HG02678 (cell line): Measurements from ENCODE around the gene UQCRQ.

ENCODE experiments used
- ATAC-seq: cut with Tn5 transposase; IDR thresholded peaks from one replicate; pipeline ENCODE4 v1.9.1; 2021; ENCODE audit warnings: mild to moderate bottlenecking, moderate library complexity; ENCODE audit not compliant: unreplicated experiment

The UQCRQ gene

GRCh38 chr5:132865668-132866341, 637 bp upstream of the UQCRQ start:
- peak; percentile 30 for ATAC-seq

DNA sequence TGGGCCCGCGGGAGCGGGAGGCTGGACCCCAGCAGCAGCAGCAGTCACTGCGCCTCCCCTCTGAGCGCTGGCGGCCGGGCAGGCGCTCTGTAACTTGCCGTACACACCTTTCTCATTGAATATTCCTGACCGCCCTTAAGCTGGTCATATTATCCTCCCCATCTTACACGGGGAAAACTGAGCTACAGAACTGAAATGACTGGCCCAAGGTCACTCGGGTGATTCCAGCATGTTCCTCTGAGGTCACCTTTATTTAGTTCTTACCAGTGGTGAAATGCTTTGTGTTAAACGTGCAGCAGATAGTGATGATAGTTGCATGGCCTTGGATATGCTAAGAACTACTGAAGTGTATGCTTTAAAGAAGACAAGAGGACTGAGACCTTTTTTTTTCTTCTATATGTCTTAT, 607 bp downstream of the UQCRQ start:
- peak; percentile 10 for ATAC-seq

DNA sequence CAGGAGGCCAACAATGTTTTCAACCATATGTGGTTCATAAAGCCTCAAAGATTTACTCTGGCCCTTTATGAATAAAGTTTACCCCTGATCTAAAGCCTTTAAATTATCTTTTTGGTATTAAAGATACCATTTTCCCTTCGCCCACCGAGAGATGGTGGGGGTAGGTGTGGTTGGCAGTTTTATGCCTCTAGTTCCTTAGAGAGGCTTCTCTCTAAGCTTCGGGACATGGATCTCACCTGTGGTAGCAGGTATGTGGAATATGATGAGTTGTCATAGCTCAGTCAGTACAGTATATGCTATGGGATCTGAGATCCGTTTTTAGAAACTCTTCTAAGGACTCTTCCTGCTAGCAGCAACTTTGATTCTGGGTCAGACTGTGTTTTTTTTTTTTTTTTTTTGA, 2.3 kb downstream of the UQCRQ start:
- ATAC-seq = no peak

DNA sequence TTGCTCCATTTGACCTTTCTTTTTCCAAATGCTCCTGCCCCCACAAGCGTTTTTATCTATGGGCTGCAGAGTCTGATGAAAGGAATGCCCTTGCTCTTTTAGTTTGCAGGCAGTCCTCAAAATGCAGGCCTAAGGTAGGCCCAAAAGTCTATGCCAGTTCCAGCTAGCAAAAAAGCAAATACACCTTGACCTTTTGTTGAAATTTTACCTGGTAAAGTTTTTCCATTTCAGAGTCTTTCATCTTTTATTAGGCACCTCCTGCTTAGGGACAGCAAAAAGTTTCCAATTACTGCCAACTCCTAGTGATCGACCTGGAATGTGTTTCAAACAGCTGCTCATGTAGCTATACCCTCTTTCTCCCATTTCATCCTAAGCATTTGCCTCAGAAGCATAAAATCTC, 4.4 kb downstream of the UQCRQ start:
- ATAC-seq = no peak

DNA sequence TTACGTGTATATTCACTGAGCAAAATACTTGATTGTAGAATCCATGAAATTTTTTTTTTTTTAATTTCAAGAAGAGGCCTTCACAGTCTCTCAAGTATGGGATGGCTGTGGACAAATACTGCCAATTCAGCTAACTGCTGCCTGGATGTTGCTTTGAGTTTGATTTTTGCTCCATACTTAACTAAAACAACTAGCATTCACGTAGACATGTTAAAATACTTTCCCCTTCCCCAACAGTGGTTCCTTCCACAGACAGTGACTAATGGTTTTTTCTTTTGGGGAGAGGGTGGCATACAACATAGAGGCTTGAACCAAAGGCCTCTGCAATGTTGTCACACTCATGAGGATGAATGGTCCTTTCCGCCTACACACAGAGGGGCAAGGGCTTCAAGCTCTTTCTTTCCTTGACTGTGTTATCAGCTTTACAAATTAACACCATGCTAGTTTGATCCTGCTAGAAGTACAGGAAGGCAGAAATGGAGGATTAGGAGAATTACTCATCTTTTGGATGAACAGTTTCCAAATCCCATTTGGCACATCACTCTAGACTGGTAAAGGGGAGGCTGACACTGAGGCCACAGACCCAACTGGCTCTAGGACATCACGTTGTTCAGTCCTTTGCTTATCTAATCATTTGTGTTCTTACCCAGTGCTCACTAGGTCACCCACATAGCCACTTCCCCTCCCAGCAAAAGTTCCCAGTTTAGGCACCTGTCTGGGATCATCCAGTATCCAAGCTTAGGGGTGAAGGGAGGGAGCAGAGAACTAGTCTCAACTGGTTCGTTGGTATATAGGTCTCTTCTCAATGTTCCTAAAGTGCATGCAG, 5.2 kb downstream of the UQCRQ start:
- ATAC-seq = no peak

- no peak for ATAC-seq
These were observed 6.3 kb downstream of the UQCRQ start for GRCh38 chr5:132872788-132873118.

DNA sequence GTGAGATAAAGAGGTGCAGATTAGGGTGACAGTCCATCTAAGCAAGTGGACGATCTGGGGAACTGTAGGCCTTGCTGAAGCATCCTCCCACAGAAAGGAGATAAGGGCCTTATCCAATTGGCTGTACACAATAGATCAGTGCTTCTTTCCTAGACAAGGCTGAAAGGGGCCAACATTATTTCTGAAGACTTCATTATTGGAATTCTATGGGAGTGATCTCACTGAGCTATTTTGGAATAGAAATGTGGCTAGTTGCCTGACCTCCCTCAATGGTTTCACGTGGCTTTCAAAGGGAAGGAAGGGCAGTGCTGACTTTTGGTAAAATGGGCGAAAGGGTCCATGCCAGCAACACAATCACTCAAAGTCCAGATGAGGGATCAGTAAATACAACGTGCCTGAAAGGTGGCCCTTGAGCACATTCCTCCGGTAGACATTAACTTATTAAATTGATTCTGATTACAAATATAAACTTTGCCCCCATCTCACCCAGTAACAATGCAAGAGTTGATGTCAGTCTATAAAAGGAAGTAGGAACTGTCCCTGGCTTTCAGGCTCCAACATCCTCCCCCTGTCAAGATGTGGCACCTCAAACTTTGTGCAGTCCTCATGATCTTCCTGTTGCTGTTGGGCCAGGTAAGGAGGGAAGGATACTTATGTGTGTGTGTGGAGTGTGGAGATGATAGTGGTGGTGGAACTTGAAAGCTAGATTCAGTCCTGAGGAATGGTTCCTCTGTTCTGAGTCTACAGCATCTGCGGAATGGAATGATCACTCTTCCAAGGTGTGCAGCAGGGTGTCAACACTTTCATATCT, 6.9 kb downstream of the UQCRQ start, which contains the start of gene LEAP2:
TSS of gene LEAP2 (plus strand) at position 550 of the 811 bp plus-strand sequence. CDS start at position 577, 27 bp downstream.
- ATAC-seq = no peak

GRCh38 chr5:132873930-132874271, 7.5 kb downstream of the UQCRQ start:
- ATAC-seq = no peak

DNA sequence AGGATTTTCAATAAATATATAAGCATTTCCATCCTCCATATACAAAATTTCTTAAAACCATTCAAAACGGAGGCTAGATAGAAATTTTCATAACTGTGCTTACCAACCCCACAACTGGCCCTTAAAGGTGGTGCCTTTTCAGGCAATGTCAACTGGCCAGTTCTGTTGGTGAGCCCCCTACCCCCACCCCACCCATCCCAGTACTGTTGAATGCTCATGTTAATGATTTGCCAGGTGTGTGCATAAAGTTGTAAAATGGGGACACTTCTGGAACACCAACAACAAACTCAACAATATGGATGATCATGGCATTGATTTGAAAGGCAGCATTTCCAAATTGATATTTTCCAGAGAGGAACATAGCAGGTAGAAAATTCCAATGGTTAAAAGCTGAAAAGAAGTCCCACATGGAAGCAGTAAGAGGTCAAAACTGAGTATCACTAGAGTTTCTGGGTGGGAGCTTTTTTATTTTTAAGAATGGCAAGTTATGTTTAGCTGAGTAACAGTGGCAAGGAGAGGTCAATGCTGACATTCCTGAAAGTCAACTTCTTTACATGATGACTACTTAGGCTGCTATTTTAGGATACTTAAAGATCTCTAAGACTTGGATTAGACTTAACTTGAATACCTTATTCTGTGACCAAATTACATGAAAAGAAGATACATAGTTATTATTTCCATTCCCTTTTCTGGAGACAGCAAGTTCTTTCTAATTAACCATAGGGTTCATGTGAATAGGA, 9.7 kb downstream of the UQCRQ start:
- ATAC-seq = no peak

DNA sequence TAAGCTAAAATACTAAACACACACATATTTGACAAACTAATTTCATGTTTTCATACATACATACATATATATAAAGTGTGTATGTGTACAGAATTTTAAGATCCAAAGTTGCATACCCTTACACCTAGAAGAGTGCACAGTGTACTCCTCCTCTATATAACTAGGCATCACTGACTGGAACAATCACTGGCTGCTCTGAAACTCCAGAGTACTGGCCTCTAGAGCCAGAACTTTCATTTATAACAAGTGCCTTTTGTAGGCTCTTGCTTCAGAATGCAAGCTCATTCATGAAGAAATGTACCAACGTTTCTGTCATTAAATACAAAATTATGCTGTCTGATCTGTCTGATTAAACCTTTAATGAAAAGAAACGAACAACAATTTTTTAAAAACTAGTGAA, 11.0 kb downstream of the UQCRQ start:
- ATAC-seq = no peak

- ATAC-seq = no peak
These were observed 11.5 kb downstream of the UQCRQ start for GRCh38 chr5:132877938-132878337.

- ATAC-seq = no peak
These were observed 16.9 kb downstream of the UQCRQ start for GRCh38 chr5:132883261-132883834.

- ATAC-seq = no peak
These were observed 18.1 kb downstream of the UQCRQ start for GRCh38 chr5:132884548-132884947.

DNA sequence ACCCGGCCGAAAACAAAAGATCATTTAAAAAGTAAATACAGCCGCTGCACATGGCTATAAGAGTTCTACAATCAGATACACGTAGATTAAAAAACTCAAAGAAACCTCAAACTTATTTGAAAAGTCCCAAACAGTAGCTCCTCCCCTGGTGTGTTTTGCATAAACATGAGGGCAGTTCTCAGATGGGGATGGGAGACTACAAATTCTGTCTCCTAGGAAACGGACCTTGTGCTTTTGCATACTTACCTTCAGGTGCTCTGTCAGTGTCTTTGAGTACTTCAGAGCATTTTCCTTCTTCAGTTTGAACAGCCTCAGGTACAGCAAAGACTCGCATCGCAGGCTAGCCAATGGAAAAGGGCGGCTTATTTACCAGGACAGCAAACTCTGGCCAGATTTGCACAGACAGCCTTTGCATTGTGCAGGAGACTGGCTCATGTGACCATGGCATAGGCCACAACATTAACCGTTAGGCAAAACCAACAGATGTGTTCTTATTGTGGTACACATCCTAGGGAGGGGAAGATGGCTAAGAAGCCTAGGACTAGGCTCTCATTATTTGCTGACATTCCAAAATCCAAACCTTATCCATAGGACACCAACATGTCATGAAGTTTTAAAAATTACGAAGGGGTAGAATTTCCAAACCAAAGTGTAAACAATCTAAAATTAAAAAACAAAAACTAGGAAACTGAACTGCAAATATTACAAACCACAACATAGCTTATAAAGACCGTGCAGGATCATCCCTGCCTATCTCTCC, 19.8 kb downstream of the UQCRQ start:
- no peak for ATAC-seq

- no peak for ATAC-seq
These were observed 20.8 kb downstream of the UQCRQ start for GRCh38 chr5:132887283-132887682.

DNA sequence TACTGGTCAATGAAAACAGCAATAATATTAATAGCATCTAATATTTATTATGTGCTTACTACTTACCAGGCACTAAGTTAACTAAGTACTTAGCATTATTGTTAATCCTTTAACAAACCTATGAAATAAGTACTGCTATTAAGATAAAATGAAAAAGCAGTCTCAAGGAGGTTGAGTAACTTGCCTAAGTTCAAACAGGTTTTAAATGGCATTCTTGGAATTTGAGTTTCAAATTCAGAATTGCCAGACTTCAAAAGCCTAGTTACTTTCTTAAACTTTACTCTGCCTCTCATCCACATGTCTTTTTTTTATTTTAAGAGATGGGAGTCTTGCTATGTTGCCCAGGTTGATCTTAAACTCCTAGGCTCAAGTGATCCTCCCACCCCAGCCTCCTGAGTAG, 23.1 kb downstream of the UQCRQ start:
- ATAC-seq = no peak

- no peak for ATAC-seq
These were observed 24.4 kb downstream of the UQCRQ start for GRCh38 chr5:132890817-132891216.

- no peak for ATAC-seq
These were observed 29.4 kb downstream of the UQCRQ start for GRCh38 chr5:132895719-132896305.

- no peak for ATAC-seq
These were observed 30.2 kb downstream of the UQCRQ start for GRCh38 chr5:132896685-132897084.

DNA sequence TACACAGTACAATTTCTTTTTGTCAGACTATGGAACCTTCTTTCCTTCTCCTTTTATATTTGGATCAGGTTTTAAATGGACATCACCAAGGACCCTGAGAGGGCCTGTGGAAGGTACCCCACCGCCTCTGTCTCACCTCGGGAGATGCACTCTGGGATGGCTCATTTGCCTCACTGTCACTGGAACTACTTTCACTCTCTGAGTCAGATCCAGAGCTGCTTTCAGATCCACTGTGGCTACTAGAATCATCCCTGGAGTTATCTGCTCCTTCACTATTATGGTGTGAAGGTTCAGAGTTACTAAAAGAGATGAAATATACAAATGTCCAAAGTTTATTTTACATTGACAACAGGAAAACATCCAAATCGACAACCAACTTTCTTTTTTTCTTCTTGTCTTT, 31.7 kb downstream of the UQCRQ start:
- no peak for ATAC-seq
